OCI-LY3 (cell line): ENCODE results near the gene CEP112.
A peak's percentile ranks its signal among the peaks of the same experiment; 100 is the strongest.

Experiments used
- H2AFZ ChIP-seq: fragments of 200-600, 300-600 bp; shearing (Covaris generic); 2 replicates; pipeline ENCODE4 v1.6.0; 2014; ENCODE audit warnings: antibody characterized with exemption, low read depth, low read length
- H3K27ac ChIP-seq: fragments of 200-600, 300-600 bp; sonication (generic); 2 replicates; pipeline ENCODE4 v1.5.1; 2014; ENCODE audit warnings: mild to moderate bottlenecking, low read length, moderate library complexity, mixed read lengths
- H3K27me3 ChIP-seq: fragments of 200-600, 300-600 bp; sonication (generic); 2 replicates; pipeline ENCODE4 v1.6.1; 2014; ENCODE audit warnings: low read depth, low read length, mixed read lengths
- H3K36me3 ChIP-seq: fragments of 200-600, 300-600 bp; sonication (generic); replicated peaks from 2 replicates; pipeline ENCODE3; 2014; ENCODE audit warnings: low read depth, low read length, mixed read lengths
- H3K4me1 ChIP-seq: fragments of 300-600, 200-600 bp; sonication (generic); 2 replicates; pipeline ENCODE4 v1.6.1; 2014; ENCODE audit warnings: low read length, mixed read lengths
- H3K4me2 ChIP-seq: fragments of 200-600, 300-600 bp; sonication (generic); 2 replicates; pipeline ENCODE4 v1.6.1; 2014; ENCODE audit warnings: low read length, mixed read lengths
- H3K4me3 ChIP-seq: fragments of 300-600, 200-600 bp; sonication (generic); 2 replicates; pipeline ENCODE4 v1.5.1; 2014; ENCODE audit warnings: antibody characterized with exemption, mild to moderate bottlenecking, low read length, moderate library complexity
- H3K79me2 ChIP-seq: fragments of 300-600, 200-600 bp; shearing (Covaris generic); 2 replicates; pipeline ENCODE4 v1.6.1; 2014; ENCODE audit warnings: mild to moderate bottlenecking, low read length, mixed read lengths
- H3K9ac ChIP-seq: fragments of 300-600, 200-600 bp; shearing (Covaris generic); 2 replicates; pipeline ENCODE4 v1.6.0; 2014; ENCODE audit warnings: mild to moderate bottlenecking, low read length, moderate library complexity
- H3K9me3 ChIP-seq: fragments of 200-600, 300-600 bp; shearing (Covaris generic); 2 replicates; pipeline ENCODE4 v1.6.1; 2014; ENCODE audit warnings: low read length, mixed read lengths; ENCODE audit not compliant: insufficient read depth
- H4K20me1 ChIP-seq: fragments of 200-600, 300-600 bp; sonication (generic); 2 replicates; pipeline ENCODE4 v1.6.1; 2016; ENCODE audit warnings: low read length, mixed read lengths; ENCODE audit not compliant: insufficient read depth
- CTCF ChIP-seq: fragments of 200-600, 300-600 bp; sonication (generic); IDR thresholded peaks from 2 replicates; pipeline ENCODE4 v1.5.1; 2014; ENCODE audit warnings: antibody characterized with exemption, low read length, low read depth
- EZH2phosphoT487 ChIP-seq: fragments of 200-600 bp; shearing (Covaris generic); IDR thresholded peaks from 2 replicates; pipeline ENCODE4 v1.6.1; 2018; ENCODE audit warnings: antibody characterized with exemption, mixed run types, low read depth

The CEP112 gene

GRCh38 chr17:65629234-65629690 is 562.7 kb downstream of the CEP112 start:
- peaks cover 20% of the 10 kb centered on the region for H3K4me1 ChIP-seq
- H3K4me3 ChIP-seq: peak overlapping the region; percentile 64; the same call in 1 of the 2 replicates
- no peaks in the 10 kb centered on the region for H4K20me1 ChIP-seq
- H3K9me3 ChIP-seq: no peaks in the 10 kb centered on the region
- no peaks in the 10 kb centered on the region for H3K79me2 ChIP-seq
- TF ChIP-seq CTCF: no peak
- H3K36me3 ChIP-seq: no peaks in the 10 kb centered on the region
- H3K27me3 ChIP-seq: peaks cover 13% of the 10 kb centered on the region; the same call in 1 of the 2 replicates
- H3K27ac ChIP-seq: no peak overlapping the region
- H3K9ac ChIP-seq: no peak overlapping the region
- H2AFZ ChIP-seq: no peak overlapping the region
- H3K4me2 ChIP-seq: peak overlapping the region; percentile 52

- no peak overlapping the region for H3K27ac ChIP-seq
- H3K4me3 ChIP-seq: peak overlapping the region; percentile 64
- no peaks in the 10 kb centered on the region for H3K9me3 ChIP-seq
- TF ChIP-seq CTCF (no peak), EZH2phosphoT487 (no peak)
- peak overlapping the region; percentile 36; the same call in 1 of the 2 replicates for H3K9ac ChIP-seq
- no peaks in the 10 kb centered on the region for H4K20me1 ChIP-seq
- H3K36me3 ChIP-seq: no peaks in the 10 kb centered on the region
- H3K4me1 ChIP-seq: peaks cover 20% of the 10 kb centered on the region
- no peak overlapping the region; the same call in 1 of the 2 replicates for H2AFZ ChIP-seq
- 0 out of 2 replicates have a peak, but pooled peaks cover 8% of the 10 kb centered on the region for H3K27me3 ChIP-seq
- no peaks in the 10 kb centered on the region for H3K79me2 ChIP-seq
- peak overlapping the region; percentile 52 for H3K4me2 ChIP-seq
Observed at GRCh38 chr17:65628644-65629036, 563.3 kb downstream of the CEP112 start.

GRCh38 chr17:65627891-65628643 is 563.9 kb downstream of the CEP112 start:
- Histone ChIP-seq H3K27me3 (0 out of 2 replicates have a peak, but pooled peaks cover 3% of the 10 kb centered on the region), H3K4me2 (peak overlapping the region; percentile 52), H3K4me1 (peaks cover 20% of the 10 kb centered on the region), H3K27ac (0 out of 2 replicates have a peak overlapping the region, but pooled peaks have one; percentile 0), H3K9me3 (no peaks in the 10 kb centered on the region), H4K20me1 (no peaks in the 10 kb centered on the region), H2AFZ (no peak overlapping the region; the same call in 1 of the 2 replicates), H3K4me3 (peak overlapping the region; percentile 64), H3K9ac (0 out of 2 replicates have a peak overlapping the region, but pooled peaks have one; percentile 36), H3K36me3 (no peaks in the 10 kb centered on the region), H3K79me2 (no peaks in the 10 kb centered on the region)
- no peak for TF ChIP-seq CTCF
- no peak for TF ChIP-seq EZH2phosphoT487

GRCh38 chr17:65627108-65627507 is 564.8 kb downstream of the CEP112 start:
- Histone ChIP-seq H3K27me3 (no peaks in the 10 kb centered on the region), H3K4me1 (peaks cover 20% of the 10 kb centered on the region), H3K4me2 (no peak overlapping the region), H2AFZ (no peak overlapping the region), H4K20me1 (no peaks in the 10 kb centered on the region), H3K79me2 (no peaks in the 10 kb centered on the region), H3K36me3 (no peaks in the 10 kb centered on the region), H3K27ac (no peak overlapping the region), H3K9me3 (no peaks in the 10 kb centered on the region), H3K4me3 (no peak overlapping the region), H3K9ac (no peak overlapping the region)
- TF ChIP-seq CTCF (no peak), EZH2phosphoT487 (no peak)
